HG03097 (cell line): ENCODE data around the gene BLOC1S3.
A peak's percentile ranks its signal among the peaks of the same experiment; 100 is the strongest.

ENCODE experiments used
- ATAC-seq: cut with Tn5 transposase; IDR thresholded peaks from one replicate; pipeline ENCODE4 v1.9.1; 2021; ENCODE audit not compliant: unreplicated experiment, low FRiP score

The BLOC1S3 gene, protein sequence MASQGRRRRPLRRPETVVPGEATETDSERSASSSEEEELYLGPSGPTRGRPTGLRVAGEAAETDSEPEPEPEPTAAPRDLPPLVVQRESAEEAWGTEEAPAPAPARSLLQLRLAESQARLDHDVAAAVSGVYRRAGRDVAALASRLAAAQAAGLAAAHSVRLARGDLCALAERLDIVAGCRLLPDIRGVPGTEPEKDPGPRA

GRCh38 chr19:45178262-45179071 is at the start of gene BLOC1S3:
TSS of gene BLOC1S3 (plus strand) at chr19:45178784. CDS start at chr19:45179297, 513 bp downstream.
- ATAC-seq, result peak; percentile 82

DNA sequence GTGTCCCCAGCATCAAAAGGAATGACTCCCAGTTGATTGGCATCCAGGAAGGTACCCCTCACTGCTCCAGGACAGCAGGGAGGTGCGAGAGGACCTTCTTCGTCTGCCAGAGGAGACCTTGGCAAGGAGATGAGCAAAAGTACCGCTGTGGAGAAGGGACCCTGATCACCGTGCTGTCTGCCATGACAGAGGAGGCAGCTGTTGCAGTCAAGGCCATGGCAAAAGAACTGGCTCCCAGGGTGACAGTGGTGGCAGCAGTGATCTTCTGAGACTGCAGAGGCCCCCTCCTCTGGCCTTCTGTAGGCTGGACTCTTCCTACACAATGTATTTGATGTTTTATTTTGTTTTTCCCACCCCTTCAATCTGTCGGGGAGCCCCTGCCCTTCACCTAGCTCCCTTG is 49.8 kb upstream of the BLOC1S3 start:
- ATAC-seq, result no peak

DNA sequence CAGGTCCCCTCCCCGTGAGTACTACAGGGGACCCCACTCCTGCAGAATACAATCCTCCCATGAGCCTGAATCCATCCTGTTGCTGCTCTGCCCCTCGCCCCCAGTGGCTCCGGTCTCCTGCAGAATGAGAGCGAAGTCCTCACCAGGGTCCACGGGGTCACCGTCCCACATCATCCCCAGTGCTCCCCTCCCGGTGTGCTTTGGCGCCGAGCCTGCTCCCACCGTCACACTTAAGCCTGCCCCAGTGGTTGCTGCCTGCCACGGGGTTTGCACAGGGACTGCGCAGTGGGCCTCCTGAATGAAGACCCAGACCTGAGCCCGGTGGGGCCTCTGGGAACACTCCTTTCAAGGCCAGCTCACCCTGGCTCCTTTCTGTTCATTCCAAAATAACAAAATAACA is 48.3 kb upstream of the BLOC1S3 start:
- no peak for ATAC-seq

GRCh38 chr19:45130888-45131615 is 47.5 kb upstream of the BLOC1S3 start:
- ATAC-seq, result no peak

DNA sequence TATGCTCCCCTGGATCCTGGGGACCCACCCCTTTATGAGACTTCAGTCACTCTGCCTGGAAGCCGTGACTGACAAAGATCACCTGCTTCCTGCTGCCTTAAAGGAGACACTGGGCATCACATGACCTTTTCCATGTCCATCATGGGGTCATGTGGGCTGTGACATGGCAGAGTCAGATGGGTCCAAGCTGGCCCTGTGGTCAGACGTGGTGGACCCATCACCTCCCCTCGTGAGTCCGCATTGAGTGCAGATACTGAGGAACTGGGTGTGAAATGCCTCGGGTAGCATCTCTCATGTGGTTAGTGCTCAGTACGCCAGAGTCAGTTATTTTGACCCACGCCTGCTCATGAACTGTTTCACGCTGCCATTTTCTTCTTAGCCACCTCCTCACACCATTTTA is 44.9 kb upstream of the BLOC1S3 start:
- no peak for ATAC-seq

- ATAC-seq, result no peak
Observed at GRCh38 chr19:45135176-45135885, 43.3 kb upstream of the BLOC1S3 start.

DNA sequence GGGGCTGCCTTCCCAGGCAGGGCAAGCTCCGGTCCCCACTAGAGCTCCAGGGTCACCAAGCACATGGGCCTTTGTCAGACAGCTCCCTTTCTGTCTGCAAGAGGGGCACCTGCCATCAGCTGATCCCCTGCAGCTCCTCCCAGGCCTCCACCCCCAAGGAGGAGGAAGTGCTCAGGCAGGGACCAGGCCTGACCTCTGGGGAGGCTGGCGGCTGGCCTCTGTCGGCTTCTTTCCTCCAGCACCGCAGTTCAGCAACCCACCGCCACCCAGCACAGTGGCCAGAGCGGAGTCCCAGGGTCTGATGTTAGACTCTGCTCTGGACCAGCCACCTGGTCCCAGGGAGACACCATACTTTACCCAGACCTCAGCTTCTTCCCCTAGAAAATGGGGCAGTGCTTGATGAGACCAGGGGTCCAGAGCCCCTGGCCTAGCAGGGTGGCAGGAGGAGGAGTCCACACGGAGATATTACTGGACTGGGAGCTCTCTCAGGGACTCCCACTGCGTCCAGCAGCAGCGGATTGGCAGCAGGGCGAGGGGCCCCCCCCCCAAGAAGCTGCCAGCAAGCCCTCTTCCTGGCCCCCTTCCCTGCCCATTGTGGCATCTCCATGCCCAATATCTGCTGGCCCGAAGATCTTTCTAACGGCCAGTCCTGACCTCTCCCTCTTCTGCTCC is 41.9 kb upstream of the BLOC1S3 start:
- no peak for ATAC-seq

DNA sequence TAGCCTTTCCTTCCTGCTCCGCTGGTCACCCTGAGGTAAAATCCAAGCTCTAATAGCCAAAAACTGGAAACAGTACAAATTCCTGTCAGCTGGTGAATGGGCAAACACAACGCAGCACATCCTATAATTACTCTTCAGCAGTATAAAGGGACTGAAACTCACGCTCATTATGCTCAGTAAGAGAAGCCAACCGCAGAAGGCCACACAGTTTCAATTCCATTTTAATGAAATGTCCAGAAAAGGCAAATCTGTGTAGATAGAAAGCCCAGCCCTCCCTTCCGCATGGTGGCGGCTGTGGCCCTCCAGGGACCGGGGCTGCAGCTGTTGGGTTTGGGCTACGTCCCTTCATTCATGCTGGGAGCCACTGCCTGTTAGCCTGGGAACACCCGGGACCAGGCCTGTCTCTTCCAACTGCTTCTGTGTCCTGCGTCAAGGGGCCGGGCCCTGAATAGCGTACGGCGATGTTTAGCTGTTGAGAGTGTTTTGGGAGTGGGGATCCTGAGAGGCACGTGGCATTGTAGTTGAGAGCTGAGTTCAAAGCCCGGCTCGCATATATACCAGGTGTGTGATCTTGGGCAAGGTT is 41.3 kb upstream of the BLOC1S3 start:
- ATAC-seq, result no peak

DNA sequence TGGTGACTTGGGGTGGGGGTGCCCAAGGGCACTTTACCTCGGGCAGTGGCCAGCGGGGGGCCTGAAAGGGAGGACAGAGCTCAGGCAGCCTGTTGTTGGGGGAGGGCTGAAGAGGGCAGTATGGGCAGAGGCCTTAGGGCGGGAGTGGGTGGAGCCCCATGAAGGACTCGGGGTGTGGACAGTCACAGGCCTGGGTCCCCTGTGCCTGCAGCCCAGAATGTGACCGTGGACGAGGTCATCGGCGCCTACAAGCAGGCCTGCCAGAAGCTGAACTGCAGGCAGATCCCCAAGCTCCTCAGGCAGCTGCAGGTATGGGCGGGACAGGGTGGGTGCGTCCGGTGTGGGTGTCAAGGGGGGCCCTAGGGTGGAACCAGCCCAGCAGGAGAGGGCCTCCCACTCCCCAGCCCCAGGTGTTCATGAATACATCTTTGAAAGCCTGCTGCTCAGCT is 40.3 kb upstream of the BLOC1S3 start:
- ATAC-seq, result no peak

DNA sequence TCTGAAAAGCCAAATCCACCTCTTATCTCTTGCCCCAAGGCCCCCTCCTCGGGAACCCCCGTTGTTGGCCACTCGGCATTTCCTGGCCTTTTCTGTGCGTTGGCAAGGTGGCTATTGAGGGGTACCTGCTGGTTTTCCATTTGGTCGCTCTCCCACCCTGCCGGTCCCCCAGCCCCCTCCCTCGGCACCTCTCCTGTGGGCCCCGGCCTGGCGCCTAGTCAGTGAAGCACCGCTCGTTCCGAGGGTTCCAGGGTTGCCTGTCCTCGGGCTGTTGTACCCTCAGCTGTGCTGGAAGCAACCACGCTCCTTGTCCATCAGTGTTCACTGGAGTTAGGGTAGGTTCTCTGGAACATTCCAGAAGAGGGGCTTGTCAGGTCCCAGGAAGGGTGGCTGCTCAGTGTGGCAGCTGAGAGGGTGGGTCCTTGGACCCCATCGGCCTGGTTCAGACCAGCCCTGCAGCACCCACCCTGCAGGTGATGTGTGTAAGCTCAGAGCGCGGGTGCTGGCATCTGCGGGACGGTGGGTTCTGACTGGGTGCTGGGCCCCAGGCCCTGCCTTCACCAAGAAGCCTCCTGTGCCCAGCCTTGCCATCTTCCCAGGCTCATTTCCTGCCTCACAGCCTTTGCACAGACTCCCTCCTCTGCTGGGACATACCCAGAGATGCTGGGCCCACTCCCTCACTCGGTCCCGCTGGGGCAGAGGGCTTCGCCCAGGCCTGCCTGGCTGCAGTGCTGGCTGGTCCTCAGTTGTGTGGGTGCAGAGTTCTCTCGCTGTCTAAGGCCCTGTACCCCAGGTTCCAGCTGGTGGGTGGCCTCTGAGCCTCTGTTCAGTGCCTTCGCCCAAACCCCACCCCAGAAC is 39.1 kb upstream of the BLOC1S3 start:
- no peak for ATAC-seq

- ATAC-seq, result no peak
Observed at GRCh38 chr19:45140144-45140503, 38.5 kb upstream of the BLOC1S3 start.

- no peak for ATAC-seq
Observed at GRCh38 chr19:45140533-45140932, 38.1 kb upstream of the BLOC1S3 start.

- no peak for ATAC-seq
Observed at GRCh38 chr19:45141203-45141900, 37.2 kb upstream of the BLOC1S3 start.

GRCh38 chr19:45142016-45142725 is 36.4 kb upstream of the BLOC1S3 start:
- ATAC-seq, result no peak

GRCh38 chr19:45142726-45143110 is 35.9 kb upstream of the BLOC1S3 start:
- ATAC-seq, result no peak

DNA sequence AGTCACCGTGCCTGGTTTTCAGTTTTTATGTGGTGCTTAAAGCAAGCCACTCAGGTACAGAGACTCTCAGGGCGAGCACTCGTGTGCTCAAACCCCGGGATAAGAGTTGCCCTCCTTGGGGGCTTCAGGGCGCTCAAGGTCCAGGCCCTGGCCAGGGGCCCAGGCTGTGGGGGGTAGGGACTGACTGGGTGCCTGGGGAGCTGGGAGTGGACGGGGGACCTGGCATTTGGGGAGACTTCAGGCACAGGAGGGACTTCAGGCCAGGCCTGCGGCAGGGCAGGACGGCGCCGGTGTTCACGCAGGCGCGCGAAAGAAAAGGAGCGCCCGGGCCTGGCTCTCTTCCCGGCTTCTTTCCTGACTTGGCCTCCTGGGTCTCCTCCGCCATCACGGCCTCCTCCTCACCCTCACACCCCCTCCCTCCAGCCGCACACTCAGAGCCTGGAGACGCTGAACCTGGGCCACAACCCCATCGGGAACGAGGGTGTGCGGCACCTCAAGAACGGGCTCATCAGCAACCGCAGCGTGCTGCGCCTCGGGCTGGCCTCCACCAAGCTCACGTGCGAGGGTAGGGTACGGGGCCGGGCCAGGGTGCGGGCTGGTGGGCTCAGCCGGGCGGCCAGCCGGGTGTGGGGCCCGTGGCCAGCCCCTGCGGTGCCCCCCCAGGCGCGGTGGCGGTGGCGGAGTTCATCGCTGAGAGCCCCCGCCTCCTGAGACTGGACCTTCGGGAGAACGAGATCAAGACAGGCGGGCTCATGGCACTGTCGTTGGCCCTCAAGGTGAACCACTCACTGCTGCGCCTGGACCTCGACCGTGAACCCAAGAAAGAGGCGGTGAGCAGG is 33.9 kb upstream of the BLOC1S3 start:
- no peak for ATAC-seq
